ENCODE measurements around the gene CABLES1. TPM values are rescaled to one million over a fixed set of nuclear protein-coding genes. Genes with fewer than 3 reads are reported as not detected.

Gene CABLES1
- total RNA-seq, 3 donors from 2014 or later: 8.1 to 13.0 (median 11.6) TPM

DNA sequence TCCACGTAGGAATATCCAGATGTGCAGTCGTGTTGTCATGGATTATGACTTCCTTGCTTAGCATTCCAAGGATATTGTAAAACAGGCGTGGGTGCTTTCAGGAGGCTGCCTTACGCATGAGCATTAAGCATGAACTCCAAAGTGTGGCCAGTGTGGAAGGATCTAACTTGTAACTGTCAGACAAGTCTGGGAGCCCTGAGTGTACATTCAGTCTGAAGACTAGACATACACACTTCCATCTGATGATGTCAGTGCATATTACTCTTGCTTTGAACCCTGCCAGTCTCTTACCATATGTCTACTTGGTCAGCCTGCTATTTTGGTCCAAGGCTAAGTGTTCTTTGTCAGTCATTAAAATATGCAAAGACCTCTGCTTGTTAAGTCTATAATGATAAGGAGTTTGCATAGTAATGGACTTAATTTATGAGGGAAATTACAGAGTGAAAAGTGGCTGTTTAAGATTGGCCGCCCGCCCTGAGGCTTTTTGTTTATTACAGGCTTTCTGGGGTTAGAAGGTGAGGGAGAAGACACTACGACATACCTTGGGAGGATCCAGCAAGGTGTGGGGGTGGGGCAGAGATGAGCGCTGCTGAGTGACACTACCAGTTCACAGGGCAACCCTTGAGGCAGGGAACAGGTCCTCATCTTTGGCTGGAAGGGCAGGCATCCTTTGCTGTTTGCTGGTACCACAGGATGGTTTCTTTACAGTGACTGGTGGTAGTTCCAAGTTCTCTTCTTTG, 48.3 kb downstream of the CABLES1 start:
- Histone ChIP-seq H3K4me3 (no peak overlapping the region), H3K36me3 (ENCODE audit: low read depth) (no peaks in the 10 kb centered on the region), H3K4me1 (ENCODE audit: low read depth) (no peaks in the 10 kb centered on the region), H3K9me3 (no peaks in the 10 kb centered on the region)
- DNase-seq (no peak), ATAC-seq (no peak)
- TF ChIP-seq, protein P1, sequence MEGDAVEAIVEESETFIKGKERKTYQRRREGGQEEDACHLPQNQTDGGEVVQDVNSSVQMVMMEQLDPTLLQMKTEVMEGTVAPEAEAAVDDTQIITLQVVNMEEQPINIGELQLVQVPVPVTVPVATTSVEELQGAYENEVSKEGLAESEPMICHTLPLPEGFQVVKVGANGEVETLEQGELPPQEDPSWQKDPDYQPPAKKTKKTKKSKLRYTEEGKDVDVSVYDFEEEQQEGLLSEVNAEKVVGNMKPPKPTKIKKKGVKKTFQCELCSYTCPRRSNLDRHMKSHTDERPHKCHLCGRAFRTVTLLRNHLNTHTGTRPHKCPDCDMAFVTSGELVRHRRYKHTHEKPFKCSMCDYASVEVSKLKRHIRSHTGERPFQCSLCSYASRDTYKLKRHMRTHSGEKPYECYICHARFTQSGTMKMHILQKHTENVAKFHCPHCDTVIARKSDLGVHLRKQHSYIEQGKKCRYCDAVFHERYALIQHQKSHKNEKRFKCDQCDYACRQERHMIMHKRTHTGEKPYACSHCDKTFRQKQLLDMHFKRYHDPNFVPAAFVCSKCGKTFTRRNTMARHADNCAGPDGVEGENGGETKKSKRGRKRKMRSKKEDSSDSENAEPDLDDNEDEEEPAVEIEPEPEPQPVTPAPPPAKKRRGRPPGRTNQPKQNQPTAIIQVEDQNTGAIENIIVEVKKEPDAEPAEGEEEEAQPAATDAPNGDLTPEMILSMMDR (IDR thresholded peaks at IDR 0.05): no peak
- intact Hi-C loops (cut with DNase I, micrococcal nuclease): no loop called here

DNA sequence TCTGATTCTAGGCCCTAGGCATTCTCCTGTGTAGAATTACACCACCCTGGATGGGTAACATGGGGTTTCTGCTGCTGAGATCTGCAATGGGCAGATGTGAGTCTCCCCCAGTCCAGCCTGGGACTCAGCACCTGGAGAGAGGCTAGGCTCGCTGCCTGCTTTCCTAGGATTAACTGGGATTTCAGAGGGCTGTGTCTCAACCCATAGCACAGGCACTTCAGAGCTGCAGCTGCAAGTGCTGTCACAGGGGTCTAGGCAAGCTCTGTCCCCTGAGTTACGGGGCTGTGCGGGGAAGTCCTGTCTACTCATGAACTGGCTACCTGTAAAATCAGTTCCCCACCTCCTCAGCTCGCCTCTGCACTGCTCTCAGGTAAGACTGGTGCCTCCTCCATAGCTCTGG, 51.5 kb downstream of the CABLES1 start:
- intact Hi-C loops (cut with DNase I, micrococcal nuclease): no loop called here
- TF ChIP-seq, protein P1 (IDR thresholded peaks at IDR 0.05): no peak

DNA sequence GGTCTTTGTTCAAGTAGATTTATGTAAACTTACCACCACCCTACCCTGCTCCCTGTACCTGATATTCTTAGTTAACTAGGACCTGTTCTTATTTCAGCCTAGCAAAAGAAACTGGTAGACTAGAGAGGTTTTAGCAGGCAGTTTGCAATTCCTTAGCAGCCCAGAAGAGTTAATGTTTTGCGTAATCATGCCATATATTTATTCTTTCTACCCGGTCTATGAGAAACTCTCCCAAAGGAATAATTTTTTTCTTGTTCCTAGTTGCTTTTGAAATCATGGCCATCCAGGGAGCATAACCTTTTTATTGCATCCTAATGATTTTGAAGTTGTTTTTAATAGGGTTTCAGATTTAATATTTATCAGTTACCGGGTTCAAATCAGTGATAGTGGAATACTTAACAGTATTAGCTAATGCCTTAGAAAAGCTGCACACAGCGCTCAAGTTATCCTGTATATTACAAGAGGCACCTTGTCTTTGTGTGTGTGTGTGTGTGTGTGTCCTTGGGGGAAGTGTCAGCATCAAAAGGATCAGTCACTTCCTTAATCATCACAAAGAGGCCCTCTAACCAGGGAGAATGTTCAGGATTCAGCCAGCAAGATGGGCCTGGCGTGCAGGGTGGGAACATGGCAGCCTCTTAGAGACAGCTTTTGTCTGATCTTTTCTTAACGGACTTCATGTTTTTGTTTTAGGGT, 52.9 kb downstream of the CABLES1 start:
- TF ChIP-seq, protein P1 (IDR thresholded peaks at IDR 0.05): no peak
- ATAC-seq: no peak

More for the DNA sequence above, 51.5 kb downstream of the CABLES1 start:
- Histone ChIP-seq H3K9me3 (no peaks in the 10 kb centered on the region), H3K36me3 (ENCODE audit: low read depth) (no peaks in the 10 kb centered on the region), H3K4me3 (no peak overlapping the region), H3K4me1 (ENCODE audit: low read depth) (no peaks in the 10 kb centered on the region)
- ATAC-seq (no peak), DNase-seq (no peak)

DNA sequence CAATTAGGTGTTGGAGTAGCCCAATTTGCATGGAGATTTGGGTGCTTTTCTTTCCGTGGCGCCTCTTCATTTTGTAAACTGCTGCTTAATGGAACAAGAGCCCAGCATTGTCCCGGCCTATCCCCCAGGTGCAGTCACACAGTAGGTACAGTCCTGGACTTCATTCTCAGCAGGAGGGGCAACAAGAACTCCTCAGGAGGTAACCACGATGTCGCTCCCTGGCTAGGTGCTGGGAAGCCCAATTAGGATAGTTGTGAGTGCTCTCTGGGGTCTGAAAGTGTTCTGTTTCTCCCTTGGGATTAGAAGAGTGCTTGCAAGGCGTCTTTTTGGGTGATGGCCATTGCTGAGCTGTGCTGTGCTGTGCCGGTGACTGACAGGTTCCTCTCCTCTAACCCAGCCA, 53.8 kb downstream of the CABLES1 start:
- Histone ChIP-seq H3K9me3 (no peaks in the 10 kb centered on the region), H3K4me1 (ENCODE audit: low read depth) (peaks cover 4% of the 10 kb centered on the region), H3K36me3 (ENCODE audit: low read depth) (no peaks in the 10 kb centered on the region), H3K4me3 (no peak overlapping the region)
- no peak for DNase-seq
- intact Hi-C loops (cut with DNase I, micrococcal nuclease): no loop called here
- TF ChIP-seq, protein P1 (IDR thresholded peaks at IDR 0.05): no peak
- ATAC-seq: no peak

More for the DNA sequence above, 52.9 kb downstream of the CABLES1 start:
- Histone ChIP-seq H3K4me3 (no peak overlapping the region), H3K36me3 (ENCODE audit: low read depth) (no peaks in the 10 kb centered on the region), H3K9me3 (no peaks in the 10 kb centered on the region), H3K4me1 (ENCODE audit: low read depth) (peaks cover 4% of the 10 kb centered on the region)
- intact Hi-C loops (cut with DNase I, micrococcal nuclease): no loop called here
- DNase-seq: no peak

DNA sequence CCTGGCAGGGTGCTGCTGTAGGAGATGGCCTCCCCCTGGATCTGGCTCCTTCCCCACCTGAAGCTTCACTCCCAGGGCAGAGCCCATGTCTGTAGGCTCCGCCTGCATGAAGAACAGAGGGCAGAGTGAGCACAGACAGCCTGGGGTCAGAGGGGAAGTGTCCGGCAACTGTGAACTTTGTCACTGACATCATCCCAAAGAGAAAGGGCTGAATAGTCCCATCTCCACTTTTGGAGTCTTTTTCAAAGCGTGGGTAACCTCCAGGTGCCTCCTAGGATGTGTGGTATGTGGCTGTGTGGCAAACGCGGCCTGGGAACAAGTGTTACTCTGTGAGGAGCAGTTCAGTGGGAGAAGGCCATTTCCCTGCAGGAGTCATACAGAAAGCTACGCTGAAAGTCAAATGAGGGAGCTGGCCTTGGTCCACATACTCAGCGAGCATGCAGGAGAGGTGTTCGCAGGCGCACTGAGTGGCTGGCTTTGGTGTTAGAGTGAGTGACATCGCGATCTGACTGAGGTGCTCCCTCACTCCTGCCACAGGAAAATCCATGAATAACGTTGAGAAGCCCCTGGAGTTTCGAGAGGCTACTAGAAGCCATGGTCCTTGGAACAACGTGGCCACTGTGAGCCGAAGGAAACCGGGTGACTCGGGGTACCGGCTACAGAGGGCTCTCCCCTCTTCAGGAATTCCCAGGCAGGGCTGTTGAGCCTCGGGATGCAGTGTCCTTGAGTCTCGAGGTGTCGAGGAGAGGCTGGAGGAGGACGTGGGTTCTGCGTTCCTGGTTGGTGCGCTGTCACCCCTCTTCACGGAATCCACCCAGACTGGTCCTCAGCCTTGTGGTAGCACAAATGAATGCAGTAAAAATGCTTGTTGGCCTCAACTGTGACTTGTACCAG, 54.7 kb downstream of the CABLES1 start:
- Histone ChIP-seq H3K4me3 (no peak overlapping the region), H3K36me3 (ENCODE audit: low read depth) (no peaks in the 10 kb centered on the region), H3K4me1 (ENCODE audit: low read depth) (peaks cover 4% of the 10 kb centered on the region), H3K9me3 (no peaks in the 10 kb centered on the region)
- no peak for ATAC-seq
- no peak for DNase-seq
- TF ChIP-seq, protein P1 (IDR thresholded peaks at IDR 0.05): no peak
- intact Hi-C loops (cut with DNase I, micrococcal nuclease): no loop called here
